Activated CD4-positive, alpha-beta T cell treated with anti-CD3 and anti-CD28 coated beads, Interleukin-2, amount 50 U/mL, for 1 hour (primary cell): Measurements from ENCODE around the gene CBLIF.
"Not testable (repeated sequence)": the region's sequence is repeated elsewhere in the genome, so short reads cannot be mapped to it uniquely, and the experiment has no call there.

ENCODE experiments used
- DNase-seq: peaks from one replicate; pipeline ENCODE4 v3.0.0-alpha.2; 2020

Gene CBLIF

DNA sequence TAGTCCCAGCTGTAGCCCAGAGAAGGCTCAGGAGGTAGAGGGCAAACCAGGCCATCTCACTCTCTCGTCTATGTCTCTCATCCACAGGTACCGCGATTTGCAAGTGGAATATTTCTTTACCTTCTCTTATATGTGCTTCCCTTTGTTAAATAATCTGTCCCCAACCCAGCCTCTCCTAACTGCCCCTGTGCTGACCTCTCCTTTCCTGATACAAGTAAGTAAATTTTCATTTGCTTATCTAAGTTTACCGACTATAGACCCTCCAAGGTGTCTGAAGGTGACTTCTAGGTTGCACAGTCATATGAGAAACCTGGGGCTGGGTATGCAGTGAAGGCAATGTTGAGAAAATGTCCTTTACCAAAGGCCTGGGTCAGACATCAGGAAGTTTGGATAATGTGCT, at the start of gene CBLIF:
Gene CBLIF, minus strand, starts transcription at position 101 of the 400 bp plus-strand sequence. Its CDS starts 46 bp downstream, at position 55.
- DNase-seq, result no peak

DNA sequence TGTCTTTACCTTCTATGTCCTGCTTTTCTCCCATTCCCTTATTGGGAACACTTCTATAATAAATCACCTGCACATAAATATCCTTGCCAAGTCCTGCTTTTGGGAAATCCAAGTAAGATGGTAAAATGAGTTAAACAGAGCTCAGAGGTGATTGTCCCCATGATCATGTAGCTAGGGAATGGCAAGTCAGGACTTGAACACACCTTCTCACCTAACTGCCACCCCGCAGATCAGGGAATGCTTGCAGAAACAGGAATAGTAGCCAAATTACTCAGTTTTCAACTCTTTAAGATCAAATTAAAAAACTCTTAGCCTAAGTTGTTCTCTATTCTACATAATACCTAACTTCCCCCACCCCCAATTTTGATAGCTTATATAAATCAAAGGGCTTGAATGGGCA, 49.3 kb upstream of the CBLIF start:
- no peak for DNase-seq

DNA sequence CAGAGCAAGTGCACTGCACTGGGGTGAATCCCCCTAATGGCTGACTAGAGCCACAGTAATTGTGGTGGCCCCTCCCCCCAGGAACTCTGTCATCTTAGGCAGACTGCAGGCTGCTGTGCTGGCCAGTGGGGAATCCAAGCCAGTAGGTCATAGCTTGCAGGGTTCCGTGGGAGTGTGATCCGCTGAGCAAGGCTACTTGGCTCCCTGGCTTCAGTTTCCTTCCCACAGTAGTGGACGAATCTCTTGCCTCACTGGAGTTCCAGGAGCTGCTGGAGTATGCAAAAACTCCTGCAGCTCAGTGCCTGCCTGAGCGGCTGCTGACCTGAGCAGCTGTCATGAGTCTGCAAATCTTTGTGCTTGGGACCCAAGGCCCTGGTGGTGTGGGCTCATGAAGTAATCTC, 46.5 kb upstream of the CBLIF start:
- no peak for DNase-seq

DNA sequence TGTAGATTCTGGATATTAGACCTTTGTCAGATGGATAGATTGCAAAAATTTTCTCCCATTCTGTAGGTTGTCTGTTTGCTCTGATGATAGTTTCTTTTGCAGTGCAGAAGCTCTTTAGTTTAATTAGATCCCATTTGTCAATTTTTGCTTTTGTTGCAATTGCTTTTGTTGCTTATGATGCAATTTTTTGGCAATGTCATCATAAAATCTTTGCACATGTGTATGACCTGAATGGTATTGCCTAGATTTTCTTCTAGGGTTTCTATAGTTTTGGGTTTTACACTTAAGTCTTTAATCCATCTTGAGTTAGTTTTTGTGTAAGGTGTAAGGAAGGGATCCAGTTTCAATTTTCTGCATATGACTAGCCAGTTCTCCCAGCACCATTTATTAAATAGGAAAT, 41.9 kb upstream of the CBLIF start:
- DNase-seq, result not testable (repeated sequence)

DNA sequence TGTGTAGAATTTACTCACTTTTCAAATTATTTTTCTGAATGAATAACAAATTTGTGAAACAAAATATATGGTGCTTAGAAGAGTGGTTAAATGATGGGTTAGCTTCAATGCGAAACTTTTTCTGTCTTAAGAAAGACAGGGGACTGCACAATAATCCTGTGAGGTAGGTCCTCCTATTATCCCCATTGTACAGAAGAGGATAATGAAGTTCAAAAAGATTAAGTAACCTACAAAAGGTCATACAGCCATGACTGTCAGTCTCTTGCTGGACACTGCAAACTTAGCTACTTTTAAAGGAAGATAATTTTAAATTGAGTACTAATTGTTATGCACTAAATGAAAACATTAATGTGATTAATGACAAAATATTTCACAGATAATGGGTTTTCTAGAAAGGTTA, 38.3 kb upstream of the CBLIF start:
- no peak for DNase-seq

DNA sequence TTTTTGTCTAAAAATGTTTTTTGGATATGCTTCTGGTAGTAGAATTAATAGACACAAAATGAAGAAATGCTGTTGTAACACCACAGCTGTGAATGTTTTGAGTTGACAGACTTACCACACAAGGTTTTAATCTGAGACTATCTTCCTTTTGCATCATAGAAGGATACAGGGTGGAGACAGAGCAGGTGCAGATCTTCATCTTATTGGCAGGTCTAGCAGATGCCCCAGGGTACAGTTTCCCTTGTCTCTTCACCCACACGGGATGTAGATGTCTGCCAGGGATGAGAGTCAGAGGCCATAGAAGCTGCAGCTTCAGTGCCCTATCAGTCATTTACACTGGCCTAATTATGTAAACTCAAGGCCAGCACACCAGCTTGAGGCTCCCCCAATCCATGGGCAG, 34.3 kb upstream of the CBLIF start:
- DNase-seq, result no peak

DNA sequence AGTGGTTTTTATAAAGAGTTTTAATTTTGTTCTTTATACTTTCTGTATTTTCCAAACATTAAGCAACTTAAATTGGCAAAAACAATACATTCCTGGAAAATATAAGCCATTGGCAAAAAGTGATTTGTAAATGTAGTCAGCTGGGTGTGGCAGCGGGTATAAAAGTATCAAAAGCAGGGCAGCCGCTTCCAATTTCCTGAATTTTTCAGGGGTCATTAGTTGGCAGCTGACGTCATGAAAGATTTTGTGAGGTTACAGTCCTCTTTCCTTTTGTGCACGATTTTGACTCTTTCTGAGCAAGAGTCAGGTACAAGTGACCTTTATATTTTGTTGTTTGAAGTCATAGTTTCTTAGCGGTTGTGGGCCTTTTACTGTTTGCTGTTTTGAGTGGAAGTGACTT, 33.3 kb upstream of the CBLIF start, which contains the start of gene OOSP3:
Gene OOSP3, plus strand, starts transcription at position 208 of the 400 bp plus-strand sequence. Its CDS starts 27 bp downstream, at position 235.
- no peak for DNase-seq

DNA sequence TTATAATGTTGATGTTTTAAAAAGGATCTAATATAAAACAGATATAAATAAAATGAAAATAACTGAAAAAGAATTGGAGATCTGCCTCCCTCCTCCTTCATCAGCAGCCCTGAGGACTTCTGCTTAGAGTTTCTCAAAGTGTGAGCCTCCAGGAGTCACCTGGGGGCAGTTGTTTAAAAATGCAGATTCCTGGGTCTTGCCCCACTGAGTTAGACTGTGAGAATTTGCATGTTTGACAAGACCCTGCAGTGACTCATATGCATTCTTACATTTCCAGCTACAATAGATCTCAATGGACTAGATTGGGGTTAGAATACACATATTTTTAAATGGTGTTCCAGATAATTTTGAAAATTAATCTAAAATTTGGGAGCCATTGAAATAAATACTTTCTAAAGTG, 32.5 kb upstream of the CBLIF start:
- DNase-seq, result no peak

DNA sequence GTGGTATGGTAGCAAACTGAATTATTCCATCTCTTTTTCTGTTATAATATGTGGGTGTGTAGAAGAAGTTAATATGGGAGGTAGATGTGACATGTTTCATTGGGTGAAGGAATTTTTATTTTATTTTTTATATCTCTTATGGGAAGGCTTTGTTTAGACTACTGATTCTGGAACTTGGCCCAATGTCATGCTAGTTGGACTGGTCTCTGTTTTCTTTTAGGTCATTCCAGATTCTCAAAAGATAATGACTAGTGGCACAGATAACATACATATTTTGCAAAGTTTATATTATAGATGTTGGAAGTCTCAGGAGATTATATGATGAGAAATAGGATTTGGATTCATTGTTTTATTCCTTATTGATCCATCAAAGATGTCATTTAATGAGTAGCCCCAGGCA, 32.0 kb upstream of the CBLIF start:
- no peak for DNase-seq

DNA sequence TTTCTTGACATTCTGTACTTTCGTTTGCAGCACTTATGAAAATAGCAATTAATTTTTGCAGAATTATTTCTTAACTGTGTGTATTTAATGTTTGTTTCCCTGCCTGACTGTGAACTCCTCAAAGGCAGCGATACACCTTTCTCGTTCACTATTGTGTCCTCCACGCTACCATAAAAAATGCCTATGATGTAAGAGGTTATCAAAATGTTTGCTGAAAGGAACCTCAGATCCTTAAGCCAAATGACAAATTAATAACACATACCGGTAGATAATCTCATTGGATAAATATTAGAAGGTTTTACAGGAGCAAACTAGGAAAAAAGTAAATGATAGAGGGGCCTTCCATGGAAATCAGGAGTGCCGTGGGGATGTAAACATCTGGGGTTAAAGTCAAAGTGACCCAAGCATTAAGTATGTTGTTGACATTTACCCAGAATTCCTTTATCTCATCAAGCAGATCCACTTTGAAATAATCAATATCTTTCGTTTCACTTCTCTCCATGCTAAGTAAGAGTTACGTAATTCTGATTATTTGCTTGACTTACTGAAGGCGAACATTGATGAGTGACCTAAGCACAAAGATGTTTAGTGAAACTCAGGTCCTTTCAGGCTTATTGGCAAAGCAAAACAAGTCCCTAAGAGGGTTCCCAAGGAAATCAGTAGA, 30.7 kb upstream of the CBLIF start:
- no peak for DNase-seq

DNA sequence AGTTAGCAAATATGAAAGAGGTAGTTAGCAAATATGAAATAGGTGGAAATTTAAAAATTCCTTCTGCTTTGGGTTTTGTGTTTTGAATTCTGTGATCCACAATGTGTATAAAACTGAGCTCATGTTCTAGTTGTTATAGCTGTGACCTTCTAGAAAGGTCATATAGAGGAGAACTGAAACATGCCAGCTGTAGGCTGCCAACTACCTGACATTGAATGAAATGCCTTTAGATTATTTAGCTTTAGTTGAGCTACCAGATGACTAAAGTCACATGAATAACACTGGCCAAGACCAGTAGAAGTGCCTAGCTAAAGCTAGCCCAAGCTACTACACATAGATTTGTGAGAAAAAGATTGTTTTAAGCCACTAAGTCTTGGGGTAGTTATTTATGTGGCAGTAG, 26.8 kb upstream of the CBLIF start:
- no peak for DNase-seq

DNA sequence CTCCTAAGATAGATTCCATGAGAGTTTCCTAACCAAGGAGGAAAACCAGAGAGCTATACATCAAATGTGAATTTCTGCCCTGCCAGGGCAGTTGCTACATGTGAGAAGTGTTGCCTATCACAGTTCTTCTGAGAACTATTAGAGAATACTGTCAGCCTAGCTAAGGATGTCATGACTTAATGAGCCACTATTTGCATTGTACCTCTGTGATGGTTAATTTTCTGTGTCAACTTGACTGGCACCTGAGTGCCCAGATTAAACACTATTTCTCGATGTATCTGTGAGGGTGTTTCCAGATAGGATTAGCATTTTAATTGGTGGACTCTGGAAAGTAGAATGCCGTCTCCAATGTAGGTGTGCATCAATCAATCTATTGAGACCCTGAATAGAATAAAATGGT, 22.6 kb upstream of the CBLIF start:
- DNase-seq, result no peak

DNA sequence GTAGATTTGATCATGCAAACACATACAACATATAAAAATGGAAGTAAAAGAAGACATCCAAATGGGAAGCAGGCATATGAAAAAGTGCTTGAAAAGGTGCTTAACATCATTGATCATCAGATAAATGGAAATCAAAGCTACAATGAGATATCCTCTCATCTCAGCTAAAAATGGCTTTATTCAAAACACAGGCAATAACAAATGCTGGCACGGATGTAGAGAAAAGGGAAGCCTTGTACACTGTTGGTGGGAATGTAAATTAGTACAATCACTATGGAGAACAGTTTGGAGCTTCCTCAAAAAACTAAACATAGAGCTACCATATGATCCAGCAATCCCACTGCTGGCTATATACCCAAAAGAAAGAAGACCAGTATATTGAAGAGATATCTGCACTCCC, 21.5 kb upstream of the CBLIF start:
- DNase-seq, result no peak

DNA sequence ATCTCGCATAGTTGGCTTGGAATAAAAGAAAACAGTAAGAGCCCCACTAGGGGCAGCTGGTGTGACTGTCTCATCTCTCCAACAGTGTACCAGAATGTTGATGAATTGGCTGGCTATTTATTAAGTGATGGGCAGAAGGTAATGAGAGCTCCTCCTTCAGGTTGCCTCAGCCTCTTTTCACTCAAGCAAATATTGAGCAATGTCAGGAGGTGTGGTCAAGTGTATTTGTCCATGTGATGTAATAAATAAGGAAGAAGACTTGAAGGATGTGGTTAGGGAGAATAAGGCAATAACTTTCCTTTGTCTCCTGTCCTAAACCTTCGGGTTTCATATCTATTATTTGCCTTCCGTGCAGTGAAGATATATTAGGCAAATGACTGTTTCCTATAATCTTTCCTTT, 21.1 kb upstream of the CBLIF start, which contains the start of gene TCN1:
Gene TCN1, minus strand, starts transcription at position 91 of the 400 bp plus-strand sequence. Its CDS starts 17 bp downstream, at position 74.
- no peak for DNase-seq

DNA sequence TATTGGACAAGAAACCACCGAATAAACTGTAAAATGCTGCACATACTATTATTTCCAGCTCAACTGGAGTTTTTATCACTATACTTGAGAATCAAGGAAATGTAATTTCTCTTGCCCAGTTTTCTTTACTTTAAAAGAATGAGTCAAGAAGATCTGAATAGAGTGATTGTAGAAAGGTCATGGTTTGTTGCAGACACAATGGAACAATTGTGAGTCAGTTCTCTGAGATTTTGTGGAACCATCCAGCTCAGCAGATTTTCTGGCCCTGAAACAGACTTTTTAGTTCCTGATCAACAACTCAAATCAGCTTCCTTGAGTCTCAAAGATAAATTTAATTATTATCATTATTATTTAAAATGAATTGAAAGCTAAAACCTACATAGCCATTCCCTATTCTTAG, 19.7 kb upstream of the CBLIF start:
- no peak for DNase-seq

DNA sequence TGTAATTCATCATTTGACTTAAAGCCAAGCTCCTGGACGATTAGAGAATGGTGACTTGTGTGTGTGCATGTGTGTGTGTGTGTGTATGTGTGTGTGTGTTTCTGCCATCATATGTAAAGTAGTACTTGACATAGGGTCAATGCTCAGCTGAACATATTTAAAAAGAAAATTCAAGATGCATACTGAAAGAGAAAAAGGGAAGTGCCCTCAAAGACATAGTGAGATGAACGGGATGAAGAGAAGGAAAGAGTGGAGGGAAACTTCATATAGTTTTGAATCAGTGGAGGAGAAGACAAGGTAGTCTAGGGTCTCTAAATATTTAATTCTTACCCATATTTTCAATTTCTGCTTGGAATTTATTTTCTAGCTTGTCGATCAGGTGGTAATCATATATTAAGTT, 17.0 kb upstream of the CBLIF start:
- no peak for DNase-seq

DNA sequence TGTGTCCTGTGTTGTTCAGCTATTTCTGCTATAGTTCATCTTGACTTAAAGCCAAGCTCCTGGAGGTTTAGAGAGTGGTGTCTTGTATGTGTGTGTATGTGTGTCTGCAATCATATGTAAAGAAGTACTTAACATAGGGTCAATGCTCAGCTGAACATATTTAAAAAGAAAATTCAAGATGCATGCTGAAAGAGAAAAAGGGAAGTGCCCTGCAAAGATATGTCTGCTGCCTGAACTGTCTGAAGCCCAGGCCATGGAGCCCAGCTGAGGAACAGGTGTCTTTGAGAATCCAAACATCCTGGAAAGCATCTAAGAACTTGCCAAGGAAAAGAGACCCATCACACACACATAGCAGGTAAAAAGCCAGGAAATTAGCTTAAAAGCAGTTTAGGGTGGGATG, 14.4 kb upstream of the CBLIF start:
- no peak for DNase-seq

DNA sequence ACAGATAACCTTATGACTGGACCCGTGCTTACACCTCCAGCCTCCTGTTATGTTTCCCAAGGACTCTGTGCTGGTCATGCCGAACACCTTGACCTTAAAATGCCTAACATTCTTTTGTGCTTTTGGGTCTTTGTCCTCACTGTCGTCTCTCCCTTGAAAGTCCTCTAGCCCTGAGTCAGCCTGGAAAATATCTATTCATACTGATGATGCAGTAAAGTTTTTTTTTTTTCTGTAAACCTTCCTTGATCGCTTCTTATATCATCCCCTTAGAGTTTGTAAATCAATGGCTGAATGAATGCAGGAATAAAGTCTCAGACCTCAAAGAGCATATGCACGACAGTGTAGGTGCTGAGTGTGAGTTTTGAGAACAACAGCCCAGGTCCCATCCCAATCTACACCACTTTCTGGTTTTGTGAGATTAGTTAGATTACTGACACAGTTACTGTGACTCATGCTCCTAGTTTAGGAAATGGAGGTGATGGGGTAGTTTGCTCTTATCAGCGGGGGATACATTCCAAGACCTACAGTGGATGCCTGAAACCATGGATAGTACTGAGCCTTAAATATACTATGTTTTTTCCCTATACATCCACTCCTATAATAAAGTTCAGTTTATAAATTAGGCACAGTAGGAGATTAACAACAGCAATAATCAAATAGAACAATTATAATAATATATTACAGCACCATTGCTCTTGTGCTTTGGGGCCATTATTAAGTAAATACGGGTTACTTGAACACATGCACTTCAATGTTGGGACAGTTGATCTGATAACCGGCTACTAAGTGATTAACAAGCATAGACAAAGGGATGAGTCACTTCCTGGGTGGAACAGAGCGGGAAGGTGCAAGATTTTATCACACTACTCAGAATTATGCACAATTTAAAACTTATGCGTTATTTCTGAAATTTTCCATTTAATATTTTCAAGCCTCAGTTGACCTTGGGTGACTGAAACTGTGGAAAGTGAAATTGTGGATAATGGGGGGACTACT, 12.4 kb upstream of the CBLIF start:
- DNase-seq, result no peak

DNA sequence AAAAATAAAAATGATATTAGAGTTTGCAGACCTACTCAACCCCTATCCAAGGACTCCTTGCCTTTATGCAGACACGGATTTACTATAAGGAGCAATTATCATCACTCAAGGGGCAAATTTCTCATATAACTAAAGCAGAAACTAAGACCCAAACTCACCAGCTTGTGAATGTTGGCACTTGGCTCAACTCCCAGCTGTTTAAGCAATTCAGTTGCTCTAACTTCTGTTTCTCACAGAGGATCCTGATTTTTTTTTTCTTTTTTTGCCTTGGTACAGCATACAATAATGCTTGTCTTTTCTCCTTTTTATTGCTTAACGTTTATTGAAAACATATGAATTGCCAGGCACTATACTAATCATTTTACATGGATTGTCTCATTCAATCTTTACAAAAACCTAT, 9.6 kb upstream of the CBLIF start:
- DNase-seq, result no peak

DNA sequence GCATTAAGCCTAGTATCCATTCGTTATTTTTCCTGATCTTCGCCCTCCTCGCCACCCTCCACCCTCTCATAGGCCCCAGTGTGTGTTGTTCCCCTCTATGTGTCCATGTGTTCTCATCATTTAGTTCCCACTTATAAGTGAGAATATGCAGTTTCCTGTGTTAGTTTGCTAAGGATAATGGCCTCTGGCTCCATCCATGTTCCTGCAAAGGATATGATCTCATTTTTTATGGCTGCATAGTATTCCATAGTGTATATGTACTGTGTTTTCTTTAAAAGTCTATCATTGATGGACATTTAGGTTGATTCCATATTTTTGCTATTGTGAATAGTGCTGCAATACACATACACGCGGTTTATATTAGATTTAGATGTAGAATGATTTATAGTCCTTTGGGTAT, 6.1 kb upstream of the CBLIF start:
- DNase-seq, result not testable (repeated sequence)

DNA sequence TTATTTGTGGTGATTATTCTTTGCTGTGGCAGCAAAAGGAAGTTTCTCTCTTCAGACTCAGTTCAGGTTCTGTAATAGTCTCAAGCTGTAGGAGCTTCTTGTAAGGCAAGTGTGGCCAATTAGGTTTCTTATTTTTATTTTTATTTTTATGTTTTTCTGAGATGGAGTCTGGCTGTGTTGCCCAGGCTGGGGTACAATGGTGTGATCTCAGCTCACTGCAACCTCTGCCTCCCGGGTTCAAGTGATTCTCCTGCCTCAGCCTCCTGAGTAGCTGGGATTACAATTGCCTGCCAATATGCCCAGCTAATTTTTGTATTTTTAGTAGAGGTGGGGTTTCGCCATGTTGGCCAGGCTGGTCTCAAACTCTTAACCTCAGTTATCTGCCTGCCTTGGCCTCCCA, 4.3 kb upstream of the CBLIF start:
- DNase-seq, result not testable (repeated sequence)

DNA sequence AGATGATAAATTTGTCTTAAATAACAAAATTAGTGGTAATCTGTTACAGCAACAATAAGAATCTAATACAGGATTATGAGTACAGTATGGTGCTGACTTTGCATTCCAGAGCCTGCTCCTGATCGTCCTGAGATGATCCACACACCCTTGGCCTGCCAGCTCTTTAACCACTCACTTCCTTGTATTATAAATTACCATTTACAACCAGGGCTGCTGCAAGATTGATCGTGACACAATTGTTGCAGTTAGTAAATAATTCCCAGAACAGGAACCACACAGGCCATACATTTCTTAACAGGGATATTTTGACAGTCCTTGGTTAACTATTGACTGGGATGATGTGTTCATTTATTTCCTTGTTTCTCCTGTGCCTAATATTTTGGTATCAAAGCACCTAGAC, 3.8 kb upstream of the CBLIF start:
- no peak for DNase-seq

DNA sequence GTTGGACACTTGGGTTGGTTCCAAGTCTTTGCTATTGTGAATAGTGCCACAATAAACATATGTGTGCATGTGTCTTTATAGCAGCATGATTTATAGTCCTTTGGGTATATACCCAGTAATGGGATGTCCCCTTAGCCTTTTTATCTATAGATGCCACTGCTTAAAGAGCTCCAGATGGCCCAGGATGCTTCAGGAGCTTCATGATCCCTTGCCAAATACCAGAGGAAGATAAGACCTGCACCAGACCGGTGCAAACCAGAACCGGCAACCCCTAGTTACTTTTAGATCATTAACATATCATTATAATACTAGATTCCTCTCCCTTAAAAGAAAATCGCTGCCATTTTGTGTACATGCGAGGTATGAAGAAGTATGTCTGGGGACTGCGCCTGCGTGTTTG, 3.1 kb upstream of the CBLIF start:
- DNase-seq, result not testable (repeated sequence)

DNA sequence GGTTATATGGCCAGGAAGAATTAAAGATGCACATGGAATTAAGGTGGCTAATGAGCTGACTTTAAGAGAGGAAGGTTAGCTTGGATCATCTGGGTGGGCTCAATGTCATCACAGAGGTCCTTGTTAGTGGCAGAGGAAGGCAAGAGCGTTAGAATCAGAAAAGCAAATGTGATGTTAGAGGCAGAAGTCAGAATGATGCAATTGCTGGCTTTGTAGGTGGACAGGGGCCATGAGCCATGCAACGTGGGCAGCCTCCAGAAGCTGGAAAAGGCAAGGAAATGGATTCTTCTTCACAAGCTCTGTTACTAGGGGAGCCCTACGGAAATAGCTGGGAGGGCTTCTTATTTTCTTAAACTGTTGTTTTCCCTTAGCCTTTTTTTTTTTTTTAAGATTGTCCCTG, 2.3 kb upstream of the CBLIF start:
- no peak for DNase-seq
